Stimulated activated naive CD8-positive, alpha-beta T cell treated with anti-CD3 and anti-CD28 coated beads, Interleukin-15, amount 100 ng/mL, for 72 hours (primary cell): ENCODE data around the gene UBN2.
A peak's percentile ranks its signal among the peaks of the same experiment; 100 is the strongest.

ENCODE experiments used
- ATAC-seq: fragments of 150-1000 bp; cut with Tn5 transposase; 2 replicates; pipeline ENCODE4 v1.10.0; 2021; ENCODE audit warnings: mild to moderate bottlenecking, moderate library complexity
- DNase-seq, 2 donors: peaks; one replicate each; pipeline ENCODE4 v3.0.0; 2021 to 2022
- H3K27ac Mint-ChIP-seq, 2 donors: one replicate each; pipeline ENCODE4 v1.8.0; 2022; ENCODE audit warnings: mild to moderate bottlenecking in 2 of 2, mixed read lengths in 2 of 2, moderate library complexity in 2 of 2
- H3K27me3 Mint-ChIP-seq: one replicate; pipeline ENCODE4 v1.8.0; 2022; ENCODE audit warnings: mixed read lengths
- H3K4me1 Mint-ChIP-seq: one replicate; pipeline ENCODE4 v1.8.0; 2022; ENCODE audit warnings: mild to moderate bottlenecking, mixed read lengths
- H3K4me3 Mint-ChIP-seq, 2 donors: one replicate each; pipeline ENCODE4 v1.8.0; 2022; ENCODE audit warnings: mild to moderate bottlenecking in 2 of 2, mixed read lengths in 2 of 2, moderate library complexity in 1 of 2
- H3K9me3 Mint-ChIP-seq, 2 donors: one replicate each; pipeline ENCODE4 v1.8.0; 2022; ENCODE audit warnings: mixed read lengths in 2 of 2

UBN2 gene

GRCh38 chr7:139254728-139255127 lies 23.7 kb downstream of the UBN2 start:
- no peak overlapping the region for H3K4me3 Mint-ChIP-seq
- no peaks in the 10 kb centered on the region for H3K4me1 Mint-ChIP-seq
- ATAC-seq (no peak), DNase-seq (no peak)
- H3K9me3 Mint-ChIP-seq = no peaks in the 10 kb centered on the region
- H3K27me3 Mint-ChIP-seq = no peaks in the 10 kb centered on the region
- no peak overlapping the region for H3K27ac Mint-ChIP-seq

DNA sequence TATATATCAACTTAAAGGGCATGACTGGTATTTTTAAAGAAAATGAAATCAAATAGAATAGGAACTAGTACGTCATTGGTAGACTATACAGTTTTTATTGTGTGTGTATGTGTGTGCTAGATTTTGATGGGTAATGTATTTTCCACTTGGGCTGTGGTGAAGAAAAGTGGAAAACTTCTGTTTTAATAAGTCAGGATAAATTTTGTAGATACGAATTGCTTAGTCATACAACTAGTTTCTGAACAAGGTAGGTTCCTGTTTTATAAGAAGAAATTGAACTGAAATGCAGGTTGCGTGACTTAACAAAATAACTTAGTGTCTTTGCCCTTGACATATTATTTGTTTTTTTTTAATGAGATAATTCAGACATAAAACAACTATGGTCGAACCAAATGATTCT lies 24.3 kb downstream of the UBN2 start:
- Mint-ChIP-seq H3K27ac (no peak overlapping the region), H3K4me3 (no peak overlapping the region), H3K9me3 (no peaks in the 10 kb centered on the region), H3K27me3 (no peaks in the 10 kb centered on the region), H3K4me1 (no peaks in the 10 kb centered on the region)
- DNase-seq (no peak), ATAC-seq (no peak)

GRCh38 chr7:139259142-139259541 lies 28.1 kb downstream of the UBN2 start:
- DNase-seq = no peak
- no peak for ATAC-seq
- no peak overlapping the region for H3K27ac Mint-ChIP-seq
- H3K9me3 Mint-ChIP-seq = no peaks in the 10 kb centered on the region
- H3K27me3 Mint-ChIP-seq = no peaks in the 10 kb centered on the region
- H3K4me1 Mint-ChIP-seq = no peaks in the 10 kb centered on the region
- no peak overlapping the region for H3K4me3 Mint-ChIP-seq

DNA sequence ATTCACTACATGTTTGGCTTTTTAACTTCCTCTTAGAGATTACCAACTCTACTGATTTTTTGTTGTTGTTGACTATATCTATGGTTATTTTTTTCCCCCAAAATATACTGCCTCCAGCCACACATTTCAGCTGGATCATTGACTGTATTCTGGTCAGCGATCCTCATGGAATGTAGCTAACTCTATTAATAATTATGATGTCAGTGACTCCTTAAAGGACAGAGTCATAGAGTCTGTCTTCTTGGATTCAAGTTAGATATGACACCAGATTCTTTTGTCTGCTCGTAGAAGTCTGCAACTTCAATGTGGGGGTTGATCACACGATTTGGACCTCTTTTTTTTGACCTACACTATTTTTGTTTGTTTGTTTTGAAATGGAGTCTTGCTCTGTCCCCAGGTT lies 33.2 kb downstream of the UBN2 start:
- DNase-seq = no peak
- no peaks in the 10 kb centered on the region for H3K9me3 Mint-ChIP-seq
- H3K4me3 Mint-ChIP-seq = no peak overlapping the region
- ATAC-seq = no peak
- H3K27me3 Mint-ChIP-seq = no peaks in the 10 kb centered on the region
- H3K27ac Mint-ChIP-seq = no peak overlapping the region
- H3K4me1 Mint-ChIP-seq = no peaks in the 10 kb centered on the region

- H3K4me1 Mint-ChIP-seq = no peaks in the 10 kb centered on the region
- no peak for ATAC-seq
- H3K27ac Mint-ChIP-seq = peak overlapping the region in 1 of 2 donors; percentile 41
- no peaks in the 10 kb centered on the region for H3K27me3 Mint-ChIP-seq
- no peaks in the 10 kb centered on the region for H3K9me3 Mint-ChIP-seq
- H3K4me3 Mint-ChIP-seq = no peak overlapping the region
- no peak for DNase-seq
Observed at GRCh38 chr7:139265673-139266072, 34.6 kb downstream of the UBN2 start.

- no peak overlapping the region for H3K4me3 Mint-ChIP-seq
- H3K27ac Mint-ChIP-seq = no peak overlapping the region
- no peaks in the 10 kb centered on the region for H3K9me3 Mint-ChIP-seq
- no peak for ATAC-seq
- DNase-seq = no peak
- no peaks in the 10 kb centered on the region for H3K4me1 Mint-ChIP-seq
- H3K27me3 Mint-ChIP-seq = no peaks in the 10 kb centered on the region
Observed at GRCh38 chr7:139271718-139272628, 40.9 kb downstream of the UBN2 start.

DNA sequence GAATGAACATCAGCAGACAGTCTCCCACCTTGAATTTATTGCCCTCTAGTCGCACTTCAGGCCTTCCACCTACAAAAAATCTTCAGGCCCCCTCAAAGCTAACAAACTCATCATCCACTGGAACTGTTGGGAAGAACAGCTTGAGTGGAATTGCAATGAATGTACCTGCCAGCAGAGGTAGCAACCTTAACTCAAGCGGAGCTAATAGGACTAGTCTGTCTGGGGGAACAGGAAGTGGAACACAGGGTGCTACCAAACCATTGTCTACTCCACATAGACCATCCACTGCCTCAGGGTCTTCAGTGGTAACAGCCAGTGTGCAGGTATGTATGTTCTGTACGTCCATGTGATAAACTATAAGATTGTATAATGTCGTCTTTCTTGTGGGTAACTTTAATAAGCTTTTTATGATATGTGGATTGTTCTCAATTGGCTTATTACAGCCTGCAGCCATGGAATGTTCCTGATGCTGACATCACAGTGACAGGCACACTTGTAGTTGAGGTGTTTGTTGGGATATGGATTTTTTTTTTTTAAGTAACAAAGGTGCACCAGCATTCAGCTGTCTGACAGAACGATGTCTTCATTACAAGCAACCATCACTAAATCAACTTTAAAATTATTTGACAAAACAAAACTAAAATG lies 53.3 kb downstream of the UBN2 start:
- Mint-ChIP-seq H3K4me1 (no peaks in the 10 kb centered on the region), H3K9me3 (no peaks in the 10 kb centered on the region), H3K27me3 (no peaks in the 10 kb centered on the region), H3K27ac (no peak overlapping the region), H3K4me3 (no peak overlapping the region)
- ATAC-seq = no peak
- DNase-seq = no peak

GRCh38 chr7:139286144-139286543 lies 55.1 kb downstream of the UBN2 start:
- no peak for ATAC-seq
- no peaks in the 10 kb centered on the region for H3K4me1 Mint-ChIP-seq
- H3K4me3 Mint-ChIP-seq = no peak overlapping the region
- H3K27ac Mint-ChIP-seq = no peak overlapping the region
- H3K27me3 Mint-ChIP-seq = no peaks in the 10 kb centered on the region
- no peaks in the 10 kb centered on the region for H3K9me3 Mint-ChIP-seq
- no peak for DNase-seq

- no peak for ATAC-seq
- Mint-ChIP-seq H3K9me3 (no peaks in the 10 kb centered on the region), H3K4me3 (no peak overlapping the region), H3K27ac (no peak overlapping the region), H3K27me3 (no peaks in the 10 kb centered on the region), H3K4me1 (no peaks in the 10 kb centered on the region)
- DNase-seq = no peak
Observed at GRCh38 chr7:139292821-139293220, 61.8 kb downstream of the UBN2 start.

DNA sequence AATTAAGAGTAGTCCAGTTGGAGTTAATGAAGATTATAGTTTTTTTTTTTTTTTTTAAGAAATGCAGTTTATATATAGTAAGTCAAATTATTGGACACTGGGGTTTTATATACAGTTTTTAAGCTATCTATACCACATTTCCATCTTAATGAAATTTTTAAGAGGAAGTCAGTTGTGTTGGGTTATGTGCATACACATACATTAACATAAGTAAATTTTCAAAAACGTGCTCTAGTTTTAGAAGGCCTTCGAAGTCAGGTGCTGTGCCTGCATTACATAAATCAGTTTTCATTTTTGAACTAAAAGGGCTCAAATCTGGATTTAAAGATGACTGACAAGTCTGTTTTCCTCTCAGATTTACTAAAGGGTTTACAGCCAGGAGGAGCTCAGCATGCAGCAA lies 62.5 kb downstream of the UBN2 start:
- no peak overlapping the region for H3K4me3 Mint-ChIP-seq

GRCh38 chr7:139294241-139294640 lies 63.2 kb downstream of the UBN2 start:
- Mint-ChIP-seq H3K4me1 (no peaks in the 10 kb centered on the region), H3K27ac (no peak overlapping the region), H3K9me3 (no peaks in the 10 kb centered on the region), H3K27me3 (no peaks in the 10 kb centered on the region), H3K4me3 (no peak overlapping the region)
- no peak for ATAC-seq
- no peak for DNase-seq

More for the DNA sequence above, 62.5 kb downstream of the UBN2 start:
- no peak for ATAC-seq
- Mint-ChIP-seq H3K4me1 (no peaks in the 10 kb centered on the region), H3K27me3 (no peaks in the 10 kb centered on the region), H3K9me3 (no peaks in the 10 kb centered on the region), H3K27ac (no peak overlapping the region)
- DNase-seq = no peak

- Mint-ChIP-seq H3K4me3 (no peak overlapping the region), H3K4me1 (no peaks in the 10 kb centered on the region), H3K27ac (peak overlapping the region in 1 of 2 donors; percentile 66), H3K9me3 (no peaks in the 10 kb centered on the region), H3K27me3 (no peaks in the 10 kb centered on the region)
- no peak for ATAC-seq
- DNase-seq = no peak
Observed at GRCh38 chr7:139294951-139295575, 64.0 kb downstream of the UBN2 start.

- ATAC-seq = no peak
- no peaks in the 10 kb centered on the region for H3K27me3 Mint-ChIP-seq
- no peak overlapping the region for H3K27ac Mint-ChIP-seq
- no peak overlapping the region for H3K4me3 Mint-ChIP-seq
- DNase-seq = no peak
- H3K9me3 Mint-ChIP-seq = no peaks in the 10 kb centered on the region
- H3K4me1 Mint-ChIP-seq = no peaks in the 10 kb centered on the region
Observed at GRCh38 chr7:139297795-139298194, 66.8 kb downstream of the UBN2 start.

GRCh38 chr7:139299296-139299695 lies 68.3 kb downstream of the UBN2 start:
- Mint-ChIP-seq H3K27me3 (no peaks in the 10 kb centered on the region), H3K27ac (no peak overlapping the region), H3K9me3 (no peaks in the 10 kb centered on the region), H3K4me1 (no peaks in the 10 kb centered on the region), H3K4me3 (no peak overlapping the region)
- ATAC-seq (no peak), DNase-seq (no peak)

DNA sequence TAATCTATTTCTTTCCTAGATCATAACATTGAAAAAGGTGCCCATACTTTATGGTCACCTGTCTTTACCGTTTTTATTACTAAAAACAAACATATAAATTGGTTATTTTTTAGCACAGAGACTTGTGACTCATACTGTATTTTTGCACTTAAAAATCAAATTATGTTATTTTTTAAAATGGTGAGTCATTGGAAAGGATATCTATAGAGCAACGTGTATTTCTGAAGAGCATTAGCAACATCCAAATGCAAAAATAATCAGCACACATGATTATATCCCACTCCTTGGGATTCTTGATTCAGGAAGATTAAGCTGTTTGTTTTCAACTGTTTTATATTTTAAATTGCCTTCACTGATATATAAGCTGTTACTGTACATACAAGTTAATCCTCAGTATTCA lies 69.4 kb downstream of the UBN2 start:
- DNase-seq (no peak), ATAC-seq (no peak)
- Mint-ChIP-seq H3K4me3 (no peak overlapping the region), H3K27ac (no peak overlapping the region), H3K9me3 (no peaks in the 10 kb centered on the region), H3K27me3 (no peaks in the 10 kb centered on the region), H3K4me1 (no peaks in the 10 kb centered on the region)

DNA sequence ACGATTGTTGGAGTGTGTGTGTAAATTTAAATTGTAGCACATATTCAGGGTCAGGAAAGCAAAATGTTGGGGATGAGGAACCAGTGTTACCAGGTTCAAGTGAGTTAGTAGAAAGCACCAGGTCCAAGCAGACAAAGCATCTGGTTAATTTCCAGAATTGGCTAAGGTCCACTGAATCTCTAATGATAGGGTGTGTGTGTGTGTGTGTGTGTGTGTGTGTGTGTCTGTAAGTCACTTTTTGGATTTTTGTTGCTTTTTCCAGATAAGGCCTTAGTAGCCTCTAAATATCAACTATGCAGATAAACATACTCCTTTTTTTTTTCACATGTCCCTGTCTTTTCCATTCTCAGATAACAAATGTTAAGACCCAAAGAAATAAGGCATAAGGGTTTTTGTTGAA lies 73.5 kb downstream of the UBN2 start:
- peak overlapping the region in 1 of 2 donors; percentile 40 for H3K27ac Mint-ChIP-seq
- H3K4me3 Mint-ChIP-seq = no peak overlapping the region
- H3K27me3 Mint-ChIP-seq = no peaks in the 10 kb centered on the region
- DNase-seq = no peak
- H3K4me1 Mint-ChIP-seq = peaks cover 6% of the 10 kb centered on the region
- no peak for ATAC-seq
- H3K9me3 Mint-ChIP-seq = no peaks in the 10 kb centered on the region
